CD4-positive, alpha-beta T cell treated with Interleukin-15 for 4 hours (primary cell): ENCODE measurements around the gene SAMD8.
"Not testable (repeated sequence)": the region's sequence is repeated elsewhere in the genome, so short reads cannot be mapped to it uniquely, and the experiment has no call there.

Experiments
- DNase-seq: peaks from one replicate; pipeline ENCODE4 v3.0.0-alpha.2; 2020; ENCODE audit warnings: low spot score

SAMD8 gene

DNA sequence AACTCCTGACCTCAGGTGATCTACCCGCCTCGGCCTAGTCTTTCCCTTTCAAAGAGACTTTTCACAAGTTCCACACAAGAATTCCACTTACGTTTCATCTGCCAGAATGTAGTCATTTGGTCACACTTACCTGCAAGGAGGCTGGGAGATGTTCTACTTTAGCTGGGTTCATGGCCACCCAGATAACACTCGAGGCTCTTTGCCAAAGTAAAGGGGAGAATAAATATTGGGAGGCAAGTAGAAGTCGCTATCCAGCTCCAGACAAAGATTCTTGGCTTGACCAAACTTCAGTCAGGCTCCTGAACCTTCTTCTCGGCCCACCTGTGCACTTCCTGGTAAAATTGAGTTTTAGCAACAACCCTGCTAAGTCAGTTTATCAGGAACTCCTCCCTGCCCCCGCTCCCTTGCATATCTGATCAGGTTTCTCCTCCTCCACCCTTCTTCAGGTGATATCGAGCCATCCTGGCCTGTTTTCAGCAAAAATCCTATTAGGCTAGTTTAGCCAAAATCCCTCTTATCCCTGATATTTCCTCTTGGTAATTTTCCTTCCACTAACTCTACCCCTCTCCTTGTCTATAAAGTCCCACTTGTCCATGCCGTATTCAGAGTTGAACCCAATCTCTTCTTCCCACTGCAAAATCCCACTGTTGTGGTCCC is 25.1 kb upstream of the SAMD8 start:
- no peak for DNase-seq

DNA sequence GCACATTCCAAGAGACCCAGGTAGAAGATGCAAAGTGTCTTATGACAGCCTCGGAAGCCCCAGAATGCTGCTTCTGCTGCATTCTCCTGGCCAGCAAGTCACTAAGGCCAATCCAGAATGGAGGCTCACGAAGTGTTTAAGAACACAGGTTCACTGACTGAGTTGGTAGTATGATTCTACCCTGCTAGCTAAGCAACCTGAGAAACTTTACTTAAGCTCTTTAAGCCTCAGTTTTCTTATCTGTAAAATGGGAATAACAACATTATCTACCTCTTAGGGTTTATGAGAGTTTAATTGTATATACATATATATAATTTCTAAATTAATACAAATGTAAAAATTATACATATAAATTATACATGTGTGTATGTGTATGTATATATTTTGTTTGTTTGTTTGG is 22.8 kb upstream of the SAMD8 start:
- DNase-seq: no peak

DNA sequence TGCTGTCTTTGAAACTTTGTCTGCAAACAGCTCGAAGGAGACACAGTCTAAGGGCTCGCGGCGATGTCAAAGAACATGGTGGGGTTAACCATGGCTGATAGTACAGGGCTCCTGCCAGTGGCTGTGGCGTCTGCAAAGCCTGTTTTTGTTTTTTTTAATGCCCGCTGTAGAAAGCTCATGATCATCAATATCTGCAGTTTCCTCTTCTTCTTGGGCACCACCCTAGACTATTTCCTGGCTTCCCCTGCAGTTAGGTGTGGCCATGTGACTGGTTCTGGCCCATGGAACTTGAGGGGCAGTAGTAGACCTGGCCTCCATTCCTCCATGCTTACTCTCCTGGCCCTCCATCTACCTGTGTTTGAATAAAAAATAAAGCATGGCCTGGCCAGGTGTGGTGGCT is 21.8 kb upstream of the SAMD8 start:
- no peak for DNase-seq

DNA sequence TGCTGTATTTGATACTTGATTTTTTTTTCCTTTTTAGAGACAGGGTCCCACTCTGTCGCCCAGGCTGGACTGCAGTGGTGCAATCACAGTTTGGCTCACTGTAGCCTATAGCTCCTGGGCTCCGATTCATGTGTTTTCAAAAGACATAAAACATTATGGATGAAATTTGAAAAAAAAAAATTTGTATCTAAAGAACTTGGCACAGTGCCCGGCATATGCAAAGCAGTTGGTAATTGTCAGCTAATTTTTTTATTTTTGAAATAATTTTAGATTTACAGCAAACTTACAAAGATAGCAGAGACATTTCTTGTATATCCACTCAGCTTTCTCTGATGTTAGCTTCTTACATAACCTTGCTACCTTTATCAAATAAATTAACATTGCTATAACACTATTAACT is 20.3 kb upstream of the SAMD8 start:
- DNase-seq: no peak

DNA sequence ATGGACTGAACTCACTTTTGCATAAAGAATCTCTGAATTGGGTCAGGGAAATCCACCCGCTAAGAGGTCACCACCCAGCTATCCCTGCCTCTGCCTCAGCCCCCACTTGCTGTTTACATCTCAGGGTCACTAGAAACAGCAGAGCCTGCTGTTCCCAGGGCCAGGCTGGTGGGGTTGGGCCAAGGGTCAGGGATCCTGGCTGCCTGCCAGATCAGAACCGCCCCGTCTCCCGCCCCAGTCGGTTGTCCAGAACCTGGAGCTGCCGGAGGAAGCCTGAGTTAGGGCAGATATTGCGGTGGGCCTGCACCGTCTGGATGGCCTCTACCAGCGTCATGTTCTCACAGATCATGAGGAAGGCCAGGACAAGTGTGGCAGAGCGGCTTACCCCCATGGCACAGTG is 17.0 kb upstream of the SAMD8 start:
- DNase-seq: no peak

DNA sequence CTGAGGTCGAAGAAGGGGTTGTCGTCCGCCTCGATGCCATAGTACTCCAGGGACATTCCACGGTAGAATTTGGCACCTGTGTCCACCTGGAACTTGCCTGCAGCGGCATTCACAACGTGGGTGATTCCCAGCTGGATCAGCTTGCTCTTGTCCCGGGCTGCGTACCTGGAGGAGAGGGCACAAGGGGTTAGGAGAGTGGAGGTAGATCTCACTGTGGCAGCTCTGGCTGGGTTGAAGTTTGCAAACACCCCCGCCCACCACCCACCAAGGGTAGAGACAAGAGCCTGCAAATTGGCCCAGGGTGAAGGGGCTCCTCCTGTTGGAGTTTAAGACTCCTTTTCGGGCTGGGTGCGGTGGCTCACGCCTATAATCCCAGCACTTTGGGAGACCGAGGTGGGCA is 15.8 kb upstream of the SAMD8 start:
- DNase-seq: no peak

DNA sequence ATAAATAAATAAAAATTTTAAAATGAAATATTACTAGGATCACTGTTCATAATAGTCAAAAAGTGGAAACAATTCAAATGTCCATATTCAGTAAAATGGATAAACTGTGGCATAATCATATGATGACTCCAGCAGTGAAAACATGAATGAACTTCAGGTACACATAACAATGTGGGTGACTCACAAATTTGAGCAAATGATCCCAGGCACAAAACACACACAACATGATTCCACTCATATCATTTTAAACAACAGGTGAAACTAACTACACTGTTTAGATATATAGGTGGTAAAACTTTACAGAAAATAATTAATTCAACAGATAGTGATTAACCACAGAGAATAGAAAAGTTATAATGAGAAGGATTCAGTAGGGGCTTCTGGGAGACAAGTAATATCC is 14.7 kb upstream of the SAMD8 start:
- no peak for DNase-seq

DNA sequence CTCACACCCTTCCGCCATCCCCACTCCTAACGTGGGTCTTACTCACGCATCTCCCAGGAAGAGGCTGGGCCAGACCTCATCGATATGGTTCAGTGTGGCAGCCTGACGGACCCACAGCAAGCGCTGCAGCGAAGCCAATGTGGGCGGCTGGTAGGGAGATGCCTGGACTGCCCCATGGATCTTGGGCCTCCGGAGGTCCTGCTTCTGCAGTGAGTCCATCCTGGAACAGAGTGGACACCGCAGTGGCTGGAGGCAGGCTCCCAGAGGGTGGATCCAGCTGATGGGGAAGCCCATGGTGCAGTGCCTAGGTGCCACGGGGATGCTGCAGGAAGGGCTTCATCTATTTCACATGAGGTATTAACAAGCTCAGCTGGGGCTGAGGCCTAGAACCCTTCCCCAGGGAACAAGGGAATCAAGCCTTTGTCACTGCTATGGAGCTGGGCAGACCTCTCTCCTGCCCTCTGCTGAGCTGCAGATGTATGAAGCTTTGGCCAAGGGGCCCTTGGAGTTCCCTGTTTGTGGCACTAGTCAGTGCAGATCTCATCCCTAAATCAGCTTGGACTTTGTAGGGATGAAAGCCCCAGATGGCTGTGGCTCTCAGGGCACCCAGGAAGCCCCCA is 13.7 kb upstream of the SAMD8 start:
- no peak for DNase-seq

DNA sequence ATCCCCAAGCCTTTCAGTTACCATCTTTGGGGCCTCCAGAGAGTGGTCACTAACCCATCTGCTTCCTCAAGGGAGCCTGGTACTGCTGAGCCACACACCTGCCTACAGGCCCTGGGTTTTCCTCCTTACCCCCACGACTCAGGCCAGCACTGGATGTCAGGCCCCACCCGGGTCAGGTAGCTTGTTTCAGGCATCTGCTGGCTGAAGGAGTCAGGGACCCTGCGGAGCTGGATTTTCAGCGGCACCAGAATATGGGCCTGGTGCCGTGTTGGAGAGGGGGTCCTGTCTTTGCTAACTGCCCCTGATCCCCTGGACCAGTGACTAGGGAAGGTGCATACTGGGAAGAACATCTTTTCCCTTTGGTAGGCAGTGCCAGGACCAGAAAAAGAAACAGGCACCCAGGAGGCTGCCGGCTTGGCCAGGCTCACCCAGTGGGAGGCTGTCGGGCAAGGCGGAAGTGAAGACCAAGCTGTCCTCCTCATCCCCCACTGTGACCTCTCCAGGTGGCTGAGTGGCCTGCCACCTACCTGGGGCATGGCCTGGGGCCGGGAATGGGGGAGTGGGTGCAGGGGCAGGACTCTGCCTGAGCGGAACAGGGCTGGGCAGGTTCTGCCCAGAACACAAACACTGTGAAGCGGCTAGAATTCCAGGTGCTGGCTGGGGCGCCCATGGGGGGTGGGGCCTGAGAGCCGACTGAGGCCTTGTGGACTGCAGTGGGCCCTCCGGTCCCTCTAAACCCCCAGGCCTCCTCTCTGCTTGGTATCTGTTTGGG is 12.4 kb upstream of the SAMD8 start:
- no peak for DNase-seq

DNA sequence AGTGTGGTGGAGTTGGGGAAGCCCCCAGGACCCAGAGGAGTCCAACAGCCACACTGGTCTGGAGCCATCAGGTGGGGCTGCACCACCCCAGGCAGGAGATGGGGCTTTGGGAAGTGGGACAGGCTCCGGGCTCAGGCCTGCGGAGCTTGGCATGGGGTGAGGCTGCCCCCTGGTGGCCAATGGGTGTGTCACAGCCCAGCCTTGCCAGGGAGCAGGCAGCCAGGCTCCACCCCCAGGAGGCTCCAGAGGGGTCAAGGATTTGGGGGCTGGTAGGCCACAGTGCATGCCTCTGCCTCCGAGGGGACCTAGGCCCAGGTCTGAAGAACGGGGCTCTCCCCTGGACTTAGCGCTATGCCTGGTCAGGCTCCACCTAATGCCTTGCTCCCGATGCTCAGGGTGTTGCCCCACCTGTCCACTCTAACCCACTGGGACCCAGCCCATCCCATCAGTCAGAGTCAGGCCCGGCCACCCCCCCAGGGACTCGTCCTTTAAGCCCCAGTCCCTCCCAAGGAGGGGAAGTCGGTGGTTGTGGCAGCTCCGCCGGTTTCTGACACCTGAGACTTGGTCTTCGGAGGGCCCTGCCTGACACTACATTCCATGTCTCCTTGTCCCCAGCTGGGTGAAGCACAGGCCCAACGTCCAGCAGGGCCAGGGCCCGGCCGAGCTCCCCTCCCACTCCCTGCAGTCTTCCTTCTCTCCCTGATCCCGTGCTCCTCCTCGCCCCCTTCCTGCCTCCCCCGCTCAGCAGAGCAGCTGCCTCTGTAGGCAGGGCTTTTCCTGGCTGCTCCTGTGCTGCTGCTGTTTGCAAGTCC is 11.3 kb upstream of the SAMD8 start:
- DNase-seq: peak; percentile 74

DNA sequence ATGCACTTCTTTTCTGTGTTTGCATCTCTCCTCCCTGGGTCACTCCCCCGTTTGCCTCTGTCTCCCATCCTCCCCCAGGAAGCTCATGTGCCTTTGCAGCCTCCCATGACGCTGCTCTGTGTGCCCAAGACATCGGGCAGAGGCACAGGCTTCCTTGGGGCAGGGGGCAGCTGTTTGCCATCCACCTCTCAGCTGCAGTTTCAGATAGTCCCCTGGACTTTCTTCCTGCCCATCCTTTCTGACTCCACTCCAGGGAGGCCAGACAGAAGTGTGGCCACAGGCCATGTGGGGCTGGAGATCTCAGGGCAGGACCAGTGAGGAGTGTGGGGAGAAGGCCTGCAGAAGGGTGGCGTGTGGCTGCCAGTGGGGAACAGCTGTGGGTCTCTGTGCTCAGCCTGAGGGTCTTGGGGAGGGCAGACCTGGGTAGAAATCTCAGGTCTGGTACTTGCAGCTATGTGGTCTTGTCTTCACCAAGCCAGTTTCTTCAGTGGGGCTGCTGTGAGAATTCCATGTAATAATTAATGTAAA is 10.6 kb upstream of the SAMD8 start:
- no peak for DNase-seq

DNA sequence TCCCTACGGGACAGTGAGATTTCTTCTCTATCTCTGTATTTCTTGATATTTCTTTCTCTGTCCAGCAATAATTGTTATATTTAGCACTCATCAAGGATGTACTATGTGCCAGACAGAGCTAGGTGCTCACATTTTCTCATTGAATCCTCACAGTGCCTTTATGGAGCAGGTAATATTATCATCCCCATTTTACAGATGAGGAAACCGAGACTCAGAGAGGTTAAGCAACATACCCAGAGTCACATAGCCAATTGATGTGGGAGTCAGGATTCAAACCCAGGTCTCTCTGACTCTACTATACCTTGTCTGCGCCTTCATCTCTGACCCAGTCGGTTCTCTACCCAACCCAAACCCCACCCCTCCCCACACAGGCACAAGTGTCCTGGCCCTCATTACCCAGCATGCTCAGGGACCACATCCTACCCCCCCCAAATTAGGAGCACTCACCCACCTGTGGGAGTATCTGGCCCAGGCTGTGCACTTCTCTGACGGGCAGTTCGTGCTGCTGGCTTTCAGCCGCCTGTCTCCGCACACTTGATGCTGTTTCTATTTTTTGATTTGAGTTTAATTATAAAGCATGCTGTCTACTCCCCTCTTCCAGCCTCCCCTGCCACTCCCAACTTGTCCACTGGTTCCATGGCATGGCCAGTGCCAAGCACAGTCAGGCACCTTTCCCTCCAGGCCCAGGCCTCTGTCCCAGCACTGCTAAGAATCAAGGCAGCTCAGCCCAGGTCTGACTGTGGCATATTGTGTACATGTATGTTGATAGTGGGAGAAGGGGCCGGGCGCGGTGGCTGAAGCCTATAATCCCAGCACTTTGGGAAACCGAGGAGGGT is 9.8 kb upstream of the SAMD8 start:
- no peak for DNase-seq

DNA sequence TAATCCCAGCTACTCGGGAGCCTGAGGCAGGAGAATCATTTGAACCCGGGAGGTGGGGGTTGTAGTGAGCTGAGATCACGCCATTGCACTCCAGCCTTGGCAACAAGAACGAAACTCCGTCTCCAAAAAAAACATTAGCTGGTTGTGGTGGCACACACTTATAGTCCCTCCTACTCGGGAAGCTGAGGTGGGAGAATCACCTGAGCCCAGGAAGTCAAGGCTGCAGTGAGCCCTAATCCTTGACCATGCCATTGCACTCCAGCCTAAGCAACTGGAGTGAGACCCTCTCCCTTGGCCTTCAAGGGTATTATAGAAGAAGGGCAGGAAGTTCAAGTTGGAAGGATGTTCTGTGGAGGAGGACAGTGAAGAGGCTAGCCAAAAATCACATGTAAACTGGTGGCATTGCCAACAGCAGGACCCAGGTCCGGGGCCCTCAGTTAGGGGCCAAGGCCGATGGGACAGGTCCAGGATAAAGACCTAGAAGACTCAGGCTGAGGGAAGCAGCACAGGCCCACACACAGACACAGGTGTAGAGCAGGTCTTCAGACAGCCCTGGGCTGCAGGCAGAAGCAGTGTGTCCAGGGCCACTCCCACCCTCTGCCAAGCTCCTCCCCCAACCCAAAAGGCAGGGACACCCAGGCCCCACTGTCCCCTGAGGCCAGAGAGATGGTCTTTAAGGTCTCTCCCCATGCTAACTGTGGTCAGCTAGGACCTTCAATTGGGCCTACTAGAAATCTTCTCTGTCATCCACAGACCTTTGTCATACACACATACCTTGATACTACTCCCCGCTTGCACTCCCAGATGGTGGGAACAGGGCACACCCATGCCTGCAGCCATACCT is 8.4 kb upstream of the SAMD8 start:
- DNase-seq: no peak

DNA sequence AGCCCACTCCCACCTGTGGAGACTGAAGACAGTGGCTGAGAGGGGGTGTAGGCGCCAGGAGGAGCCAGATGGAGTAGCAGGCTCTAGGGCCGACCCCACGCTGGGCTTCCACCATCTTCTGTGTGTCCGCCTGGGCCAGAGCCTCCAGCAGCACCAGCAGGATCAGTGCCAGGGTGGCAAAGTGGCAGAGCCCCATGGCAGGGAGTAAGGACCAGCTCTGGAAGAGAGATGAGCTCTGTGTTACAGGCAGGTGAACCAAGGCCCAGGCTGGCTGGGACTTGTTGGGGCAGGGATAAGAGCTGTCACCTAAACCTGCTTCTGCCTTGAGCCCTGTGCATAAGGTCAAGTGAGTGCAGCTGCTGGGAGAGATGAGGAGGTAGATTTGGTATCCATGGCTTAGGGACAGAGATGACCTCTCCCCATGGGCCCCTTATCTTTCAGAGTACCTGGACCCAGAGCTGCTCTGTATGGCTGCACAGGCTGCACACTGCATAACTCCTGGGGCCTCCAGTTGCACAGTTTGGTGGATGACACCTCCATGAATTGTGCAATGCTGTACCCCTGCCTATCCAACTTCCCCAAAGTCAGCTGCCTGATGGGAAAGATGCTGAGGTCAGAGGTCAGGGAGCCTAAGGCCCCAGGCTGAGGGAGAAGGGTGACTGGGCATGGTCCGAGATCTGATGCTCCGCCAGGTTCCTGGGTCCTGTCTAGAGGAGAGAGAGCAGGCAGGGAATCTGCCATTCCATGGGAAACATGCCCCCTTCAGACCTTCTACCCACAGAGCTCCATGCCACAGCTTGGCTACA is 7.4 kb upstream of the SAMD8 start:
- no peak for DNase-seq

DNA sequence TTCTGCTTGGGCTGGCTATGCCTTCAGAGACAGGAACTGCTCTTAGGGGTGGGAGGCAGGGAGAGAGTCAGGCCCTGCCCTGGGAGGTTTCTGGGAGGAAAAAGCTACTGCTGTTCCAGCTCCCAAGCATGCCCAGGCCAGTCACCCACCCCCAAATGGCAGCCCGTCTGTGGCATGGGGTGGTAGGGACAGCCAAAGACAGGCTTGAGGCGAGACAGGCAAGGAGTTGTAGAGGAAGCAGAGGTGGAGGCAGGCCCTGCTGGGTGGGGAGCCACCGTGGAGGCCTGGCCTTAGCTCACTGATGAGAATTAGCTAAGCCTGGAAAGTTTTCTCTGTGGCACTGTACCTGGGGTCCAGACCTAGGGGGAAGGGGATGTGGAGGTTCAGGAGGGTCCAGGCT is 6.6 kb upstream of the SAMD8 start:
- no peak for DNase-seq

DNA sequence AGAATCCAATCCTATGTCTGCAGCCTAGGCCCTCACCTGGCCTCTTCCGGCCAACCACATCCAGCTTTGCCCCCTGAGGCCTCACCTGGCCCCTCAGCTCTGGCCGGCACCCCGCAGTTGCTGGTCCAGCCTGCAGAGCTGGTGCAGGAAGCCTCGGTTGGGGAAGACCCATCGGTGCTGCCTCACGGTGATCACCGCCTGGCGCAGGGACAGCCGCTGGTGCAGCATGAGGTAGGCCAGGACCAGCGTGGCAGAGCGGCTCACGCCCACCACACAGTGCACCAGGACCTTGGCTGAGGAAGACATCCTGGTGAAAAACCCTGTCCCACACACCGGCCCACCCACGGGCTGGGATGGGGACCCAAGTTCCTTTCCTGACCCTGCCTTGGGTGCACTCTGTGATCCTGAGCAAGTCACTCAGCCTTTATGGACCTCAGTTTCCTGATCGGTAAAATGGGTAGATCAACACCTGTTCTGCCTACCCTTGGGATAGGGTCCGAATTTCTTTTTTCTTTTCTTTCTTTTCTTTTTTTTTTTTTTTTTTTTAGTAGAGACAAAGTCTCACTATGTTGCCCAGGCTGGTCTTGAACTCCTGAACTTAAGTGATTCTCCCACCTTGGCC is 5.8 kb upstream of the SAMD8 start:
- no peak for DNase-seq

DNA sequence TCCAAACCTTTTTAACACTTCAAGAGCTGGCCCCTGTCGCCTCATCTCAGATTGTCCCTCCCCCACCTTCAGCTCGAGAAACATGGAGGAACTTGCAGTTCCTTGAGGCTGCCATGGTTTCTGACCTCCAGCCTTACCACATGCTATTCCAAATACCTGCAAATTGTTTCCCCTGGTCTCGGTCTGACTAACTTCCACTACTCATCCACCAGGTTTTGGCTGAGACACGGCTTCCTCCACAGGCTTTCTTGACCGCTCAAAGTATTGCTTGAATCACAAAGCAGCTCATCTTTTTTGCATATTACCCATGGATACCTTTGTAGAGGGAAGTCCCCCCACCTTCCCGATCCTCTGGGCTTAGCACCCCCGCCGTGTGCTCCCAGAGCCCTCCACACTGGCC is 5.2 kb upstream of the SAMD8 start:
- DNase-seq: no peak

DNA sequence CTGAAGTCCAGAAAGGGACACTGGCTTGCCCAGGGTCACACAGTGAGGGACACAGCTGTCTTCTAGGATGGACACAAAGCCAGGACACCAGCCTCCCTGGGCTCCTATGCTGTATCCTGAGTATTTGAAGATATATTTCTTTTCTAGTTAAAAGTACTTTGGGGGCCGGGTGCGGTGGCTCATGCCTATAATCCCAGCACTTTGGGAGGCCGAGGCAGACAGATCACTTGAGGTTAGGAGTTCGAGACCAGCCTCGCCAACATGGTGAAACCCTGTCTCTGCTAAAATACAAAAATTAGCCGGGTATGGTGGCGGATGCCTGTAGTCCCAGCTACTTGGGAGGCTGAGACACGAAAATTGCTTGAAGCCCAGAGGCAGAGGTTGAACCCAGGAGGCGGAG is 4.6 kb upstream of the SAMD8 start:
- not testable (repeated sequence) for DNase-seq
